GM18907 (cell line): ENCODE results near the gene CFAP97.
"Not testable (repeated sequence)": the region's sequence is repeated elsewhere in the genome, so short reads cannot be mapped to it uniquely, and the experiment has no call there.

Experiments used
- ATAC-seq: cut with Tn5 transposase; IDR thresholded peaks from one replicate; pipeline ENCODE4 v1.9.1; 2021; ENCODE audit warnings: mild to moderate bottlenecking, moderate library complexity; ENCODE audit not compliant: unreplicated experiment

CFAP97 gene

GRCh38 chr4:185224597-185224996, 20.8 kb upstream of the CFAP97 start:
- ATAC-seq = no peak

DNA sequence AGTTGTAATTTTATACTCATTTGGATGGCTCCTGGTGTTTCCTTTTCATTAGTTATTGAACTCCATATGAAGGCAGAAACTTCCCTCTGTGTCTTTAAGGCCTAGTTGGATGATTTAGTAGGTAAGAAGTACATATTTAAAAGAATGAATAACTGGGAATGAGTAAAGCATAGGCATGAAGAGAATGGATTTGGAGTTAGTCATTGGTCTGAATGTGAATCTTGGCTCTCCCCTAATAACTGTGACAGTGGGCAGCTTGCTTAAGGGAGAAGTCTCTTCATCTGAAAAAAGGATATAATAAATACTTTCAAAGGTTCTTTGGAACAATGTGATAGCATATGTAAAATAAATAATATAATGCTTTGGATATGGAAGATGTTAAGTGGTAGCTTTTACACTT, 18.8 kb upstream of the CFAP97 start:
- ATAC-seq = no peak

DNA sequence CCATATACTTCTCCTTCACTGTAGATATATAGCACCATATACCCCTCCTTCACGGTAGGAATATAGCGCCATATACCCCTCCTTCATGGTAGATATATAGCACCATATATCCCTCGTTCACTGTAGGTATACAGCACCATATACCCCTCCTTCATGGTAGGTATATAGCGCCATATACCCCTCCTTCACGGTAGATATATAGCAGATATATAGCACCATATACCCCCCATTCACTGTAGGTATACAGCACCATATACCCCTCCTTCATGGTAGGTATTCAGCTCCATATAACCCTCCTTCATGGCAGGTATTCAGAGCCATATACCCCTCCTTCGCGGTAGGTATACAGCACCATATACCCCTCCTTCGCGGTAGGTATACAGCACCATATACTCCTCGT, 18.1 kb upstream of the CFAP97 start:
- no peak for ATAC-seq

DNA sequence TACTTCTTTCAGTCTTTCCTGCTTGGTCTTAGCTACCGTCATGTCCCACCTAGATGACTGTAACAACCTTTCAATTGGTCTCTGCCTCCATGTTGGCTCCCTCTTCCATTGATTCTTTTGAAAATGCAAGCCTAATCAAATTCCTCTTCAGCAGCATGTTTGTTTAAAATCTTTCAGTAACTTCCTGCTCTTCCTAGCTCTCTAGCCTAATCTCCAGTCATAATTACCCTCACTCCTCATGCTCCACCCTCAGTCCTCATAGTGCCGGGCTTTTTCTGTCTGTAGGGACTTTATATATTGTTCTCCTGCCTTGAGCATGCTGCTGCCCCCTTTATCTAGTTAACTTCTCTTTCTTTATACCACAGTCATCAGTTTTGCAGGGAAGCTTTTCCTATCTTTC, 17.7 kb upstream of the CFAP97 start:
- ATAC-seq = no peak

DNA sequence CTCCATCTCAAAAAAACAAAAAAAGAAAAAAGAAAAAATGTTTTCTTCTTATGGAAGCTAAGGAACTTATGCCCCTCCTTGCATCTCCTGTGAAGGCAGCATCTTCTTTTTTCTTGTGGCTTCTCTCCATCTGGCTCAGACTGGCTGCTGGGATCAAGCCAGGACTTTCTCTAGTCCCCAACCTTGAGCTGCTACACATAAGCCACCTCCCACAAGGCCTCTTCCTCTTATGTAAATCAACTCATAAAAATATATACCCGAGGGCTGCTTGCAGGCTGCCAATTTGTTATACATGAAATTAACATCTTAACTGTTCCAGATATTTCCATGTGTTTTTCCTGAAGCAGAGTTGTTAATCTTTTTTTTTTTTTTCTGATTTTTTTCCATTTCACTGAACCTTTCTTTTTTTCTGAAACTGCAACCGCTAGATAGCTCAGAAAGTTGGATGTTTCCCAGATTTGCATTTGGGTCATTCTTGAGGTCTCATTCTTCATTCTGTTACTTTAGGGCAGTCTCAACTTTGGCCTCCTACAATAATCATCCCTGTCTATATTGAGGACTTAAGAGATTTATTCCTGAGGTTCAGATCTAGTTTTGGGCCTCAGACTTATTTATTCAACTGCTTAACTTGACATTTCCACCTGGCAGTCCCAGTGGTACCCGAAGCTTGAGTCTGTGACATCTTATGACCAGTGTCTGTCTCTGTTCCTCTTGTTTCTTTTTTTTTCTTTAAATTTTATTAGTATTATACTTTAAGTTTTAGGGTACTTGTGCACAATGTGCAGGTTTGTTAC, 15.9 kb upstream of the CFAP97 start:
- peak; percentile 82 for ATAC-seq

GRCh38 chr4:185218312-185218711, 14.5 kb upstream of the CFAP97 start:
- ATAC-seq = no peak

- ATAC-seq = no peak
Observed at GRCh38 chr4:185217408-185217975, 13.7 kb upstream of the CFAP97 start.

- ATAC-seq = no peak
Observed at GRCh38 chr4:185215261-185215660, 11.5 kb upstream of the CFAP97 start.

DNA sequence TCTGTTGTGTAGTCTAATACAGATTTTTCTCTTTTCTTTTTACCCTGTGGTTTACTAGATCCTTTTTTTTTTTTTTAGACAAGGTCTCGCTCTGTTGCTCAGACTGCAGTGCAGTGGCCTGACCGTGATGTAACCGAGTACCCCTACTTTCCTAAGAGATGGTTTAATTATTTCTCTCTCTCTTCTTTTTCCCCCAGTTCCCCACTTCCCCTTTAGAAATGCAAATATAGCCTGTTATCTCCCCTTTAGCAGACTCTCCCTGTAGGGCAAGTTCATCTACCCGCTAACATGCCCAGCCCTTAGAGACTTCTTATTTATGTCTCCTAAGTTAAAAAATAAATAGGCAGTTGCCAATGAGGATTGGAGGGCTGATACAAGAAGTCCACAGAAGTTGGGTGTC, 10.1 kb upstream of the CFAP97 start:
- peak; percentile 56 for ATAC-seq

- ATAC-seq = no peak
Observed at GRCh38 chr4:185212581-185212980, 8.8 kb upstream of the CFAP97 start.

GRCh38 chr4:185211641-185212040, 7.8 kb upstream of the CFAP97 start:
- ATAC-seq = no peak

- ATAC-seq = no peak
Observed at GRCh38 chr4:185211035-185211434, 7.2 kb upstream of the CFAP97 start.

- ATAC-seq = peak; percentile 20
Observed at GRCh38 chr4:185210102-185210981, 6.5 kb upstream of the CFAP97 start.

DNA sequence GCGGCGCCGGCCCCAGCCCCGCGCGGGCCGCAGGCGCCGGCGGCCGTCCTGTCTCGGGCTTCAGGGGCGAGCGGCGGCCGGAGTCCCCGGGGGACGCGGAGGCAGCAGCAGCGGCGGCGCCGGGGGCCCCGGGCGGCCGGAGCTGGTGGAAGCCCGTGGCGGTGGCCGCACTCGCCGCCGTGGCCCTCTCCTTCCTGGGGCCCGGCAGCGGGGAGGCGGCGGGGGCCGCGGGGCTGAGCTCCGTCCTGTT, 6.0 kb upstream of the CFAP97 start:
- ATAC-seq = peak; percentile 19

- ATAC-seq = peak; percentile 78
Observed at GRCh38 chr4:185209031-185209851, 5.4 kb upstream of the CFAP97 start, which contains the start of gene SNX25. Gene SNX25 (plus strand): TSS chr4:185209598. CDS start chr4:185209827, 229 bp downstream.

DNA sequence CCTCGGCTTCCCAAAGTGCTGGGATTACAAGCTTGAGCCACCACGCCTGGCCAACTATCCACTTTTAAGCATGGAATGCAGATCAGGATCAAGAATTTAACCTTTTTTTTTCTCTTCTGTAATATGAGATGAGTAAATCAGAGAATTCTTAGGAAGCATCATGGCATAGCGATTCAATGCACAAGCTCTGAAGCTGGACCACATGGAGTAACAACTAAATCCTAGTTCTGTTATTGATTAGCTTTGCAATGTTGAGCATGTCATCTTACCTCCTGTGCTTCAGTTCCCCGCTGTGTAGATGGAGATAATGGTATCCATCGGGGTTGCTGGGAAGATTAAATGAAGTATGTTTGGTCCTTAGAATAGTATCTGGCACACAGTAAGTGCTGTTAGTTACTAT, 3.7 kb upstream of the CFAP97 start:
- no peak for ATAC-seq

DNA sequence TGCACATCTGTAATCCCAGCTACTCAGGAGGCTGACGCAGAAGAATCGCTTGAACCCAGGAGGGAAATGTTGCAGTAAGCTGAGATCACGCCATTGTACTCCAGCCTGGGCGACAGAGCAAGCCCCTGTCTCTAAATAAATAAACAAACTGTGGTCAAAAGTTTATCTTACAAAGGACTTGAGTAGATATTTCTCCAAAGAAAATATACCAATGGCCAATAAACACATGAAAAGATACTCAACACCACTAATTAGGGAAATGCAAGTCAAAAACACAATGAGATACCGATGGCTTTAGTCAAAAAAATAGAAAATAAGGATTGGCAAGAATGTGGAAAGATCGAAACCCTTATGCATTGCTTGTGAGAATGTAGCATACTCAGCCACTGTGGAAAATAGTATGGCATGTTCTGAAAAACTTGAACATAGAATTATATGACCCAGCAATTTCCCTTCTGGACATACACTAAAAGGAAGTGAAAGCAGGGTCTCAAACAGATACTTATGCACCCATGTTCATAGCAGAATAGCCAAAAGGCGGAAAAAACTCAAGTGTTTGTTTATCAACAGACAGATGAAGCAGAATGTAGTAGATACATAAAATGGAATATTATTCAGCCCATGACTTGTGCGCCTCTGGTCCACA, 2.0 kb upstream of the CFAP97 start:
- no peak for ATAC-seq

GRCh38 chr4:185205073-185205472, 1.3 kb upstream of the CFAP97 start:
- not testable (repeated sequence) for ATAC-seq

DNA sequence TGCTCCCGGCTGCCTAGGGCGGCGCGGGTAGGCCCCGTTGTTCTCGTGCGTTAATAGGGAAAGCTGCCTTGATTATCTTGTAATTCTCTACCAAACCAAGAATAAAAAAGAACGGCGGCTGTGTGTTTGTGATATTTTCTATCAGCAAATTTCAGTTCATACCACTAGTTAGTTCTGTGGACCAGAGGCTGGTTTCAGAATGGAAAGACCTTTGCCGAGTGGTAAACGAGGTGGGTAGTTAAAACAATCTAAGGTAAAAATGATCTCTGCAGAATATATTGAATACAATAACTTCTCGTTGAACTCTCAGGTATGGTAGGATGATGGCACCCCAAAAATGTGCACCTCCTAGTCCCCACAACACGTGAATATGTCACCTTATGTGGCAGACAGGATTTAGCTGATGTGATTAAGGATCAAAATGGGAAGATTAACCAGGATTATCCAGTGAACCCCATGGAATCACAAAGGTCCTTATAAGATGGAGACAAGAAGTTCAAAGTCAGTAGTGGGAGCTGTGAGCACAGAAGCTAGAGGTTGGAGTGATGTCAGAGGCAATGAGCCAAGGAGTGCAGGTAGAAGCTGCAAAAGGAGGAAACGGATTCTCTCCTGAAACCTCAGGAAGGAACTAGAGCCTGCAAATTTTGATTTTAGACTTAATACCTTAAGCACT, 574 bp upstream of the CFAP97 start:
- ATAC-seq = peak; percentile 1

DNA sequence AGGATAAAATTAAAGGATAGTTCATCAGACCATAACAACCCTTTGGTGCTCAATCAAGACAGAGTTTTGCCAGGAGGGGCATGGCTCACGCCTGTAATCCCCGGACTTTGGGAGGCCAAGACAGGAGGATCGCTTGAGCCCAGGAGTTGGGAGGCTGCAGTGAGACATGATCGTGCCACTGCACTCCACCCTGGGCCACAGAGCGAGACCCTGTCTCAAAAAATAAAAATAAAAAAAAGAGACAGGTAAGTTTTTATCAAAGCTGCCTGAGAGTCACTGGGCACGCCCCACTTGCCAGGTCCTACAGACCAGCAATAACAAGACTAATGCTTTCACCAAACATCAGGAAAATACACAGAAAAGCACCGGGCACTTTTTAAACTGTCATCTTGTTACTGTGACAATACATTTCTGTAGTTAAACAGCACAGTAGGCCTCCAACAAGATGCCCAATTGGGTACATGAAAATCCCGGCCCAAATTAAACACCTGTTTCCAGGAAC, 765 bp downstream of the CFAP97 start:
- peak; percentile 6 for ATAC-seq
